Suprapubic skin (tissue), 3 donors: Measurements from ENCODE around the gene ETV6.

Experiments used
- POLR2A ChIP-seq, 2 donors: fragments of 450-650 bp; IDR thresholded peaks; one replicate each; pipeline ENCODE4 v1.6.1; 2017; ENCODE audit warnings: antibody characterized with exemption in 2 of 2, mild to moderate bottlenecking in 2 of 2, moderate library complexity in 2 of 2
- TF ChIP-seq, protein P1 (sequence below), 2 donors: fragments of 200-600 bp in 1 of 2; fragments of 450-650 bp in 1 of 2; sonication (generic) in 1 of 2; IDR thresholded peaks; one replicate each; pipeline ENCODE4 v1.5.1; 2016 to 2019; ENCODE audit warnings: antibody characterized with exemption in 2 of 2, mild to moderate bottlenecking in 1 of 2, moderate library complexity in 1 of 2

DNA sequence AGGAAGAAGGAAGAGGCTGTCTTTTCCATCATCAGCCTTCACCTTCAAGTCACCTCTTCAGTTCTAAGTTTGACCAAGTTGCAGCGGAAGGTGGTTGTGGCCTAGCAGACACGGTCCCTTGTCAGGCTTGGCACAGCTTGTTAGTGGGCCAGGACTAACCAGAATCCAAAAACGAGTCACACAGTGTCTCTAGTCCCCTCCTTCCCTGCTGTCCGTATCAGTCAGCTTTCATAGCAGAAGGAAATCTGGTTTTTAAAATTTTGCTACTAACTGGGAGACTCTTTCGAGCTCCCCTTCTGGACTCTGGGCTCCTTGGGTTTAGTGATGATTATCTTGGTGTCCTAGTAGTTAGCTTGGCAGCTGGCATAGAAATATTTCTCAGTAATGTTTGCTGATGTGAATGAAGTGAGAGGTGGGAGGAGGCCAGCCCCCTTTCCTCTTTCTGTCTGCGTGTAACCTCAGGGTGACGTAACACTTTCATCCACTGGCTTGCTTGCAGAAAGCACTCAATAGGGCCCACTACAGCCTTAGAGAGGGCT, 3.8 kb downstream of the ETV6 start:
- TF ChIP-seq, protein P1, sequence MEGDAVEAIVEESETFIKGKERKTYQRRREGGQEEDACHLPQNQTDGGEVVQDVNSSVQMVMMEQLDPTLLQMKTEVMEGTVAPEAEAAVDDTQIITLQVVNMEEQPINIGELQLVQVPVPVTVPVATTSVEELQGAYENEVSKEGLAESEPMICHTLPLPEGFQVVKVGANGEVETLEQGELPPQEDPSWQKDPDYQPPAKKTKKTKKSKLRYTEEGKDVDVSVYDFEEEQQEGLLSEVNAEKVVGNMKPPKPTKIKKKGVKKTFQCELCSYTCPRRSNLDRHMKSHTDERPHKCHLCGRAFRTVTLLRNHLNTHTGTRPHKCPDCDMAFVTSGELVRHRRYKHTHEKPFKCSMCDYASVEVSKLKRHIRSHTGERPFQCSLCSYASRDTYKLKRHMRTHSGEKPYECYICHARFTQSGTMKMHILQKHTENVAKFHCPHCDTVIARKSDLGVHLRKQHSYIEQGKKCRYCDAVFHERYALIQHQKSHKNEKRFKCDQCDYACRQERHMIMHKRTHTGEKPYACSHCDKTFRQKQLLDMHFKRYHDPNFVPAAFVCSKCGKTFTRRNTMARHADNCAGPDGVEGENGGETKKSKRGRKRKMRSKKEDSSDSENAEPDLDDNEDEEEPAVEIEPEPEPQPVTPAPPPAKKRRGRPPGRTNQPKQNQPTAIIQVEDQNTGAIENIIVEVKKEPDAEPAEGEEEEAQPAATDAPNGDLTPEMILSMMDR (IDR thresholded peaks at IDR 0.05): no peak
- no peak for TF ChIP-seq POLR2A (IDR thresholded peaks at IDR 0.05)
